Astrocyte (in vitro differentiated cells and primary cell): Measurements from ENCODE around the gene STAT1.
"Not testable (repeated sequence)": the region's sequence is repeated elsewhere in the genome, so short reads cannot be mapped to it uniquely, and the experiment has no call there.

Experiments
- EZH2 ChIP-seq: IDR thresholded peaks from 2 replicates; pipeline ENCODE4 v1.6.1; 2012; ENCODE audit warnings: mild to moderate bottlenecking, low read length, inconsistent platforms; ENCODE audit not compliant: insufficient read depth
- TF ChIP-seq, protein P1 (sequence below): IDR thresholded peaks from 2 replicates; pipeline ENCODE4 v1.5.1; 2011; ENCODE audit warnings: low read depth, mild to moderate bottlenecking, inconsistent platforms, low read length, moderate library complexity; ENCODE audit not compliant: insufficient read depth

DNA sequence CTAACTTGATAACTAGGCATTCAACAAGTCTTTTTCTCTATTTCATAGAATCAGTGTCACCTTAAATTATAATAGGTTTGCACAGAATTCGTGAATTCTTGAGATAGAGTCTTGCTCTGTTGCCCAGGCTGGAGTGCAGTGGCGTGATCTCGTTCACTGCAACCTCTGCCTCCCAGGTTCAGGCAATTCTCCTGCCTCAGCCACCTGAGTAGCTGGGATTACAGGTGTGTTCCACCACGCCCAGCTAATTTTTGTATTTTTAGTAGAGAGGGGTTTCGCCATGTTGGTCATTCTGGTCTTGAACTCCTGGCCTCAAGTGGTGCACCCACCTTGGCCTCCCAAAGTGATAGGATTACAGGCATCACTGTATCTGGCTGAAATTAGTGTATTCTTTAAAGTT is 52.9 kb downstream of the STAT1 start:
- TF ChIP-seq, protein P1, sequence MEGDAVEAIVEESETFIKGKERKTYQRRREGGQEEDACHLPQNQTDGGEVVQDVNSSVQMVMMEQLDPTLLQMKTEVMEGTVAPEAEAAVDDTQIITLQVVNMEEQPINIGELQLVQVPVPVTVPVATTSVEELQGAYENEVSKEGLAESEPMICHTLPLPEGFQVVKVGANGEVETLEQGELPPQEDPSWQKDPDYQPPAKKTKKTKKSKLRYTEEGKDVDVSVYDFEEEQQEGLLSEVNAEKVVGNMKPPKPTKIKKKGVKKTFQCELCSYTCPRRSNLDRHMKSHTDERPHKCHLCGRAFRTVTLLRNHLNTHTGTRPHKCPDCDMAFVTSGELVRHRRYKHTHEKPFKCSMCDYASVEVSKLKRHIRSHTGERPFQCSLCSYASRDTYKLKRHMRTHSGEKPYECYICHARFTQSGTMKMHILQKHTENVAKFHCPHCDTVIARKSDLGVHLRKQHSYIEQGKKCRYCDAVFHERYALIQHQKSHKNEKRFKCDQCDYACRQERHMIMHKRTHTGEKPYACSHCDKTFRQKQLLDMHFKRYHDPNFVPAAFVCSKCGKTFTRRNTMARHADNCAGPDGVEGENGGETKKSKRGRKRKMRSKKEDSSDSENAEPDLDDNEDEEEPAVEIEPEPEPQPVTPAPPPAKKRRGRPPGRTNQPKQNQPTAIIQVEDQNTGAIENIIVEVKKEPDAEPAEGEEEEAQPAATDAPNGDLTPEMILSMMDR, result not testable (repeated sequence)
- TF ChIP-seq EZH2, result not testable (repeated sequence)
